ENCODE data around the gene C16orf78.

DNA sequence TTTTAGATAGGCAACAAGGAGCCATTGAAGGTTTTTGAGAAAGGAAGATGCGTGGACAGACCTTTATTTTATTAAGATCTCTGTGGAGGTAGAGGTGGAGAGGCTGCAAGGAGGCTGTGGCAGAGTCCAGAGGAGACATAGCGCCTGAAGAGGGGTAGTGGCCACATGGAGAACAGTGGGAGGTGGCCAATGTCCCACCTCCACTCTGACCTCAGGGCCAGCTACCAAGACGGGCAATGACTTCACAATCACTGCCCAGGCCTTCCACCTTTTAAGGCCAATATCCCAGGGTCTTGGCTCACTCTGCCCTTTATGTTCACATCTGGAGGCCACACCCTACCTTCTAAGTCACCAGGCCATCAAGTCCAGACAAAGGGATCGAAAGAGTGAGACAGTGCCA, at the start of gene C16orf78:
- TF ChIP-seq, protein P1, sequence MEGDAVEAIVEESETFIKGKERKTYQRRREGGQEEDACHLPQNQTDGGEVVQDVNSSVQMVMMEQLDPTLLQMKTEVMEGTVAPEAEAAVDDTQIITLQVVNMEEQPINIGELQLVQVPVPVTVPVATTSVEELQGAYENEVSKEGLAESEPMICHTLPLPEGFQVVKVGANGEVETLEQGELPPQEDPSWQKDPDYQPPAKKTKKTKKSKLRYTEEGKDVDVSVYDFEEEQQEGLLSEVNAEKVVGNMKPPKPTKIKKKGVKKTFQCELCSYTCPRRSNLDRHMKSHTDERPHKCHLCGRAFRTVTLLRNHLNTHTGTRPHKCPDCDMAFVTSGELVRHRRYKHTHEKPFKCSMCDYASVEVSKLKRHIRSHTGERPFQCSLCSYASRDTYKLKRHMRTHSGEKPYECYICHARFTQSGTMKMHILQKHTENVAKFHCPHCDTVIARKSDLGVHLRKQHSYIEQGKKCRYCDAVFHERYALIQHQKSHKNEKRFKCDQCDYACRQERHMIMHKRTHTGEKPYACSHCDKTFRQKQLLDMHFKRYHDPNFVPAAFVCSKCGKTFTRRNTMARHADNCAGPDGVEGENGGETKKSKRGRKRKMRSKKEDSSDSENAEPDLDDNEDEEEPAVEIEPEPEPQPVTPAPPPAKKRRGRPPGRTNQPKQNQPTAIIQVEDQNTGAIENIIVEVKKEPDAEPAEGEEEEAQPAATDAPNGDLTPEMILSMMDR (IDR thresholded peaks at IDR 0.05; ENCODE audit: insufficient read depth, low read depth, low read length): no peak
- TF ChIP-seq EZH2 (IDR thresholded peaks at IDR 0.05; ENCODE audit: insufficient read depth, low read length): no peak
